GM21515 (cell line): Measurements from ENCODE around the gene MRPS34.
"Not testable (repeated sequence)": the region's sequence is repeated elsewhere in the genome, so short reads cannot be mapped to it uniquely, and the experiment has no call there.

ENCODE experiments used
- ATAC-seq: cut with Tn5 transposase; IDR thresholded peaks from one replicate; pipeline ENCODE4 v1.9.1; 2021; ENCODE audit not compliant: unreplicated experiment

The MRPS34 gene

GRCh38 chr16:1757714-1758461 is 15.0 kb downstream of the MRPS34 start:
- no peak for ATAC-seq

GRCh38 chr16:1754204-1754603 is 18.7 kb downstream of the MRPS34 start:
- ATAC-seq: no peak

DNA sequence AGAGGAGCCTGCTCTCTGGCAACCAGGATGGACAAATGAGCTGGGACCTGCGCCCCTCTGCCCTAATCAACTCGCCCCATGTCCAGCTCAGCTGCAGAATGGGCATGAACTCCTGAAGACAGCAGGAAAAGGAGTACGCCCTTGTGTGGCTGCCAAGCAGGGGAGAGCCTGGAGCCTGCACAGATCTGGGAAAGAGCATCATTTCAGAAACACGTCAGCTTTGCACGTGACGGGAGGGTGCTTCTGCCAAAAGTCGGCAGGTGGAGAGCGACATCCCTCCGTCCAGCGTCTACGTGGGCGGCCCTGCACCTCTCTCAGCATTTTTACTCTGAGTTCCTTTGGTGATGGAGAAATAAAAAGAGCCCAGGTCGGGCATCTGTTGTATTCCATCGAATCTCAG is 20.1 kb downstream of the MRPS34 start:
- ATAC-seq: no peak

DNA sequence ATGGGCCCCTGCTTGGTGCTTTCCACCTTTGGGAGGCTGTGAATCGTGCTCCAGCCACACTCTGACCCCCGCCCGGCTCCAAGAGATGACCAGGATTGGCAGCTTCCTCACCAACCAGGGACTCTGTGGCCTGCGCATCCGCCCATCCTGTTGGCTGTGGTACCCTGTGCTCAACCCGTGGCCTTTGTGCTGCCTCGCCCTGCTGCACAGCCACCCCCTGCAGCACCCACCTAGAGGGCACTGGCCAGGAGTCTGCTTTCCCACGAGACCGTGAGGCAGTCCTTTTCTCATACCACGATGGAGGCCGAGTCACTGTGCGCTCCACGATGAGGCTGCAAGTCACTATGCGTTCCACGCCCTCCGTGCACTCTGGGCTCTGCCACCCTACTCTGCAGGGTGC is 21.0 kb downstream of the MRPS34 start:
- ATAC-seq: no peak

GRCh38 chr16:1749152-1750117 is 23.5 kb downstream of the MRPS34 start:
- no peak for ATAC-seq

DNA sequence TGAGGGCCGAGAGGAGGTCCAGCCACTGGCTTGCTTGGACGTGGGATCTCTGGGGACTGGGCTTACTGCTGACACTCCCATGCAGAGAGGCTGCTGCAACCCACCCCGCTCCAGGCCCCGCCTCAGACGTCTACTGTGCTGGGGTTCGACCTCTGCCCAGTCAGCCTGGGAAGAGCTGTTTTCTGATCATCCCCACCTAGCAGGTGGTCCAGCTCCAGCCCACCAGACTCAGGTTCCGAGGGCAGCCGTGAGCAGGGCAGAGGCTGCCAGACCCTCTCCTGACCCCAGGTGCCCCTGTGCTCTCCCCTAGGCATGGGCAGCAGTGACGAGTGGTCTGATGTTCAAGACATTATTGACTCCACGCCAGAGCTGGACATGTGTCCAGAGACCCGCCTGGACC is 25.0 kb downstream of the MRPS34 start:
- no peak for ATAC-seq

DNA sequence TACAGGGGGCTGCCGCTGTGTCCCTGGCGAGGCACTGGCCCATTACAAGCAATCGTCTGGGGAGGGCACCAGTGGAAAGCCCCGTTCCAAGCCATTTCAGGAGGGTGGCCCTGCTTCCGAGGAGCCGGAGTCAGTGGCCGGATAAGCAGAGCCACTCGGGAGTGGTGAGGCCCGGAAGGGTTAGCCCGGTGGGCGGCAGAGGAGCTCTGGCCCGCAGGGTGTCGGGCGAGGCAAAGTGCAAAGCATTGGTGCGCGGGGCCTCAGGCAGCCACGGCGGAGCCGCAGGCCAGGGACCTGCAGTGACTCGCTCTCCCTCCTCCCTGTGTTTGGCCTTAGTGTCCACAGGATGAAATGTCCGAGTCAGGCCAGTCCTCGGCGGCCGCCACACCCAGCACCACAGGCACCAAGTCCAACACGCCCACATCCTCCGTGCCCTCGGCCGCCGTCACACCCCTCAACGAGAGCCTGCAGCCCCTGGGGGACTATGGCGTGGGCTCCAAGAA is 26.2 kb downstream of the MRPS34 start:
- ATAC-seq: no peak

- no peak for ATAC-seq
Measured at GRCh38 chr16:1745900-1746692, 26.8 kb downstream of the MRPS34 start.

DNA sequence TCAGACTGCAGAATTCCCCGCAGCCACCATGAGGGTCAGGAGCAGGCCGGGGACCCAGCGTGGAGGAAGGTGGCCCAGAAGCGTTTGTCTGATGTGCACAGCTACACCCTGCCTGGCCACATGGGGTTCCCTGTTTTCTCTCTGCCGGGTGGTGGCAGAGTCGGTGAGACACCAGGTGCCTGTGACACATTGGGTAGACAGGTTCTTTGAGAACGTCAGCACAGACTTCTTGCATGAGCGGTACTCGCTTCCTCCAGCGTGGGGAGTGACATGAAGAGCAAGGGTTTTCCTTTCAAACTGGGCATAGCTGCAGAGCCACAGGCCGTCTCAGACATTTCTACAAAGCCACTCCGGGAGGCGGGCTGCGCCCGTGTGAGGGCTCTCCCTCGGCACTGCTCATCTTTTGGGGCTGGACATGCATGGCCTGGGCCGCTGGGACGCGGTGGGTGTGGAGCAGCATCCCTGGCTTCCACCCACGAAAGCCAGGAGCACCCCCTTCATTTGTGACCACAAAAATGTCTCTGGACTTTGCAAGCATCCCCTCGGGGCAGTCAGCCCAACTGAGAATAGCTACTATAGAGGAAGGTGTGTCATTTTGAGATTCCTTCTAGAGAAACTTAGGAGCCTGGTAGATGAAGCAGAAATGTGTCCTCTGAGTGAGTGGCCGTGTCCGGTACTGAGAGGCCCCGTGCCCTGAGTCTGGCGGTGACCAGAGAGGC is 27.6 kb downstream of the MRPS34 start:
- ATAC-seq: no peak

GRCh38 chr16:1744338-1744840 is 28.5 kb downstream of the MRPS34 start:
- no peak for ATAC-seq

DNA sequence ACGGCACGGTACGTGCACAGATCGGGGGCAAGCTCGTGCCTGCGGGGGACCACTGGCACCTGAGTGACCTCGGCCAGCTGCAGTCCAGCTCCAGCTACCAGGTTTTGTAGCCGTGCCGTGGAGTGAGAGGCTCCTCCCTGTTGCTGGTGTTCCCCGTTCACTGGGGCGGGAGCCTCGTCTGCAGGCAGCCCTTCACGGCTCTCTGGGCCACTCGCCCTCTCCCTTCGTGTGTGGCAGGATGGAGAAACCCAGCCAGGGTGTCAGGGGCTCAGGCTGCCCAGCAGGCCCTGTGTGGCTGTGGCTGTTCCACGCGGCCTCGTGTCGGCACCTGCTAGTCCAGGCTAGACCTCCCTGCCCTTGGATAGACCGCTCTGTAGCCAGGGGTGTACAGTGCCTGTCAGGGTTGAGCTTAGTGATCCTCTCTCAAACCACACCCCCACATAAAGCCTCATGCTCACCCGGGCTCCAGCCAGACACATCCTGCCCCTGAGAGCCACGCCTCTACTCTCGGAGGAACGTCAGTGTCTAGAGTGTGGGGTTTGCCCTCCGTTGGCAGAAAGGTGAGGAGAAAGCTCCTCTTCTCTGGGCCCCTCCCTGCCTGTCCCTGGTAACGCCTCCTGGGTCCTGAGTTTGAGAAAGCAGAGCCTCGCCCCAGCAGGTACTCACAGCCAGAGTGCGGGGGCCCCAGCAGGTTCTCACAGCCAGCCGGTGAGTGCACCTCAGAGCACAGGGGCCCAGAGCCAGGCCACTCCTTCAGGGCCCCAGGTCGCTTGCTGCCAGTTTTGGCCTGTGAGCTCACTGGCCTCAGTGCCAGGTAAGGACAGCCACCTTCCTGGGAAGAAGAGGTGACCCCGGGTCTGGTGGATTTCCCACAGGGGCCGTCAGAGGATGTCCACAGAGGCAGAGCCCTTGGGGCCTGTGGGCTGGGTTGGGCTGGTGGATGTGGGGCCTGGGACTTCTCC is 29.3 kb downstream of the MRPS34 start:
- ATAC-seq: no peak

GRCh38 chr16:1741553-1742165 is 31.3 kb downstream of the MRPS34 start:
- ATAC-seq: no peak

GRCh38 chr16:1740781-1741490 is 32.0 kb downstream of the MRPS34 start:
- ATAC-seq: no peak

DNA sequence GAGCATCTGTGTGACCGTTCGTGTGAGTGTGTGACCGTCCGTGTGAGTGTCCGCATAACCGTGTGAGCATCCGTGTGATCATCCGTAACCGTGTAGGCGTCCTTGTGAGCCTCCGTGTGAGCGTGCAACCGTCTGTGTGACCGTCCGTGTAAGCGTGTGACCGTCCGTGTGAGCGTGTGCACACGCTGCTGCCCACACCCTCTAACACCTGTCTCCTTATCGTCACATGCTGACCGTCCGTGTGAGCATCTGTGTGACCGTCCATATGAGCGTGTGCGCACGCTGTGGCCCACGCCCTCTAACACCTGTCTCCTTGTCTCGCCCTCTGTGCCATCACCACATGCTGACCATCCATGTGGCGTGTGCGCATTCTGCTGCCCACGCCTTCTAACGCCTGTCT is 32.7 kb downstream of the MRPS34 start:
- no peak for ATAC-seq

- no peak for ATAC-seq
Measured at GRCh38 chr16:1734816-1735215, 38.1 kb downstream of the MRPS34 start.

GRCh38 chr16:1734123-1734522 is 38.8 kb downstream of the MRPS34 start:
- no peak for ATAC-seq

- ATAC-seq: not testable (repeated sequence)
Measured at GRCh38 chr16:1732551-1732987, 40.4 kb downstream of the MRPS34 start.

DNA sequence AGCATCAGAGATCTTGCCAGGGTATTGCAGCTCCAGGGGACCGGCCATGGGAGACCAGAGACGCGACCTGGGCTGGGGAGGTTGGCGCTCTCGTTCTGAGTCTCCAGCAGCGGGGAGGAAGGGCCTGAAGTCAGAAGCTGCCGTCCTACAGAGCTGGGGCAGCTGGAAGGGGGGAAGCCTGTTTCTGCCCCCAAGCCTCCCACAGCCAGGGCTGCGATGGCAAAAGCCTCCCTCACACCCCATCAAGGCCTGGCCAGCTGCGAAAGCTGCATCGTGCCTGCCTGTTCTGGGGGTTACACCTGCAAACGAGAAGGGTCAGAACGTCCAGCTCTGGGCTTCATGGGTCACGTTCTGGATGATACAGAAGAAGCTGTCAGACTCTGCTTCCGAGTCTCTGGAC is 40.9 kb downstream of the MRPS34 start:
- ATAC-seq: no peak
